Activated naive CD4-positive, alpha-beta T cell treated with anti-CD3 and anti-CD28 coated beads, Interleukin-2, amount 50 U/mL, for 72 hours (primary cell): ENCODE results near the gene ABCA13. TPM values are rescaled to one million over a fixed set of nuclear protein-coding genes. Genes with fewer than 3 reads are reported as not detected.

Experiments used
- total RNA-seq, 2 donors: library from RNA; stranded (reverse); gene quantifications; one replicate each; pipeline ENCODE4 v1.2.3, GENCODE V29; 2022

Gene ABCA13
- total RNA-seq, 2 donors from 2014 or later, result not detected

Other genes starting within 250 kb of the ABCA13 start
- gene PKD1L1, start 223.0 kb upstream of the ABCA13 start, total RNA-seq, result under 1 TPM; 0.05 to 0.14 TPM
- 10 to 100 TPM; 33.7 to 76.2 TPM for gene HUS1, start 191.8 kb upstream of the ABCA13 start, total RNA-seq
- gene SUN3, start 142.4 kb upstream of the ABCA13 start, total RNA-seq, result not detected
- gene C7orf57, start 135.9 kb upstream of the ABCA13 start, total RNA-seq, result under 1 TPM in 1 of 2 donors, not detected in 1; 0.25 TPM
- 10 to 100 TPM; 20.0 to 50.1 TPM for gene UPP1, start 82.2 kb upstream of the ABCA13 start, total RNA-seq